GM18951 (cell line): Measurements from ENCODE around the gene SLC16A4.
"Not testable (repeated sequence)": the region's sequence is repeated elsewhere in the genome, so short reads cannot be mapped to it uniquely, and the experiment has no call there.

Experiments used
- POLR2A ChIP-seq: IDR thresholded peaks from 4 replicates; pipeline ENCODE4 v1.6.1; 2011; ENCODE audit warnings: mild to moderate bottlenecking; ENCODE audit not compliant: insufficient read length, insufficient read depth; ENCODE audit errors: extremely low read depth
- in situ Hi-C: fragments of 300-500 bp; cut with MboI; formaldehyde crosslinking; loops from one replicate; pipeline ENCODE4 v1.12.0; 2022; ENCODE audit warnings: low sequenced_read_pairs, mixed read lengths, inconsistent platforms; ENCODE audit not compliant: unreplicated experiment

SLC16A4 gene

DNA sequence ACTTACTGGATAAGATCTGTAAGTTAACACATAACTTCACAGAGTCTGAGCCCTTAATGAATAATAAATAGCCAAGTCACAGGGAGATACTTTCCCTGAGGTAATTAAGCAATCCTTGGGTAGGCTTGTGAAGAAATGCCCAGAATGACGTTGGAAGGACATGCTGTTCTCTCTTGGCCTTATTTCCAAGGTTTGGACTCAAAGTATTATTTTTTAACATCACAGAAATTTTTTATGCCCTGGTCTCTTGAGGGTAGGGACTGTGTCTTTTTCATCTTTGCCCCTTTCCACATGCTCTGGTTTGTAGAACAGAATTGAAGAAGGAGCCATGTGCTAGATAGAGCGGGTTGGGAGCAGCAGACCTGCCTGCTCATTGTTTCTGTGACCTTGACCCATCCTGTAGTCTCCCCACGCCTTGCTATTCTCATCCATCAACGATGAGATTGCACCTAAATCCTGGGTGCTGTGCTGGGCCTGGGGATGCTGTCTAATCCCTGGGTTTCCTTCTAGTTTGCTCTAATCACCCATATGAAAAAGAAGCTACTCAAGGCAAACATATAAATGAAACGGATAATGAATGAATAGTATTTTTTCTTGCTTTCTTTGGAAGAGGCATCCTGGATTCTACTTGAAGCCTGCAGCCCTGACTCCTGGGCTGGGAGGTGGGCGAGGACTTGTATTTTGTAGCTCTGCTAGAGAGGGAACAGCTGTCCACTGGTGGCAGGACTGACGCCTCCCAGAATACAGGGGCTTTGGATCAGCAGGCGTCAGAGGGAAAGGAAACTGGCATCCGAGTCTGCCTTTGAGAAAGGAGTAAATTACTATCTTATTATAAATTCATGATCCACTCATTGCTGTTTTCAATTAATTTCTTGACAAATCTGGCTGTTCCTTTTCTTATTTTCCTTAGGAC, 34.1 kb upstream of the SLC16A4 start:
- in situ Hi-C loops, result no loop called here
- no peak for TF ChIP-seq POLR2A

DNA sequence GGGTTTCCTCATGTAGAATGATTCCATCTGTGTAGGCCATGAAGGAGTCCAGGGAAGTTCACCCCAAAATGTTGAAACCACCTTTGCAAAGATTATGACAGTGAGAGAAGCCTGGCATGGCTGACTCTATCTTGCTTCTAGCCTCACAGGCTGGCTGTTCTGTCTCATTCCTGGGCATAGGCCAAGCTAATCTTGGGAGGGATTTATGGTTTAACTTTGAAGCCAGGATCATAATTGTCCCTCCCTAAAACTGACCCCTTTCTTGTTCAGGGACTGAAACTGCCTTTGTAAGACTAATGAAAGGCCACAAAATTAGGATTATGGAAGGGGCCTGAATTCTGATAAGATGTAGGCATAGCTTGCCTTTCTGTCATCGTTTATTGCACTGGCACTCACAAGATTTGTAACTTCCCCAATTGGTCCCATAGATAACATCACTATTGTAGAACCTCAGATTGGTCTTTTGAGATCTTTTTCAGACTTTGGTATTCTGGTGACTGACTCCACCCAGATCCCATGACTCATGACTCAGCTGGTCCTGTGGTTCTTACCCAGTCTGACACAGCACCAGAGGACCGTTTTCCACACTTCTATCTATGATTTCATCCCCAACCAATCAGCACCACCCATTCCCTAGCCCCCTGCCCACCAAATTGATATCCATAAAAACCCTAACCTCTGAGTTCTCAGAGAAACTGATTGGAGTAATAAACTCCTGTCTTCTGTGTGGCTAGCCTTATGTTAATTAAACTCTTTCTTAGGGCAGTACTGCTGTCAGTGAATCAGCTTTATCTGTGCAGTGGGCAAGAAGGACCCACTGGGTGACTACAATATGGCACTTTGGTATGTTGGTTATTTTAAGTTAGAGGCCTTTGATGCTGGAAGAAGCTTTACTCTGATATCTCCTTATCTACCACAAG, 30.3 kb upstream of the SLC16A4 start:
- no peak for TF ChIP-seq POLR2A
- in situ Hi-C loops, result no loop called here

DNA sequence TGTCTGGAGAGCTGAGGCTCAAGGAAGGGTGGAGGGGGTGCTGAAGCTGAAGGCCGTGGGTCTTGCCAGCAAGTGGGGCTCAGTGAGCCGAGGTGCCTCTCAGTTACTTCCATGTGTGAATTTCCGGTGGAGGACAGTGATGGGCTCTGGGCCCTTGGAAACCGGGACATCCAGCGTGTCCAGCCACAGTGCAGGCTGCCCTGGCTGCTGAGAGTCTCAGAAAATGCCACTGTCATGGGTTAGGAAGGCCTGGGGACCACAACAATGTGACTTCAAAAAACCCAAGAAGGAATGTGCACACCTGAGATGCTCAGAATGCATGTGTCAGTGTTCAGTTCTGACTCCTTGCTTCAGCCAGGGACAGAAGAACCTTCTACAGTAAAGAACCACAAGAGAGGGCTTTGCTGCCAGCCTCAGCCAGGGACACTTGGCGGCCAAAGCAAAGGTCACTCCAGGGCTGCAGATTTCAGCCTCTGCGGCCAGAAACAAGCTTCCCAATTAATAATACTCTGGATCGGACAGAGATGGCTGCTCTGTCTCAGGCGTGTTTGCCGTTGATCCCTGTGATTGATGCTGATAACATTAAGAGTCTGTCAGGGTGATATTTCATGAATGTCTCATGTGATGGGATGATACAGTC, 29.3 kb upstream of the SLC16A4 start:
- in situ Hi-C loops, result no loop called here
- no peak for TF ChIP-seq POLR2A

DNA sequence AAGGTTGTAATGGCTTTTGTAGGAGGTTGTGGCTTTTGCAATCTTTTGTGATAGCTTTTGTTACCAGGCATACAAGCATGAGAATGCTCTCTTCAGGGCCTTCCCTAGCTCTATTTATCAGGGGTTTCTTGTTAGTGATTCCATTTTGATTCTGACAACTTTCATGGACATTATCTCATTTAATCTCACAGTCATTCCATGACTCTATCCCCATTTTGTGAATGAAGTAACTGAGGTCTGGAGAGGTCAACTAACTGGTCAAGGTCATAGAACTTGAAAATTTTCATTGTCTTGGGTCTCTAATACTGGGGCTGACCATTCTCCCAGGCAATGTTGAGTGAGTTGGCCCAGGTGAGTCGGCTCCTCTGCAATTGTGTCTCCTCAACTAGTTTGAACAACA, 27.9 kb upstream of the SLC16A4 start:
- no peak for TF ChIP-seq POLR2A
- in situ Hi-C loops, result no loop called here

DNA sequence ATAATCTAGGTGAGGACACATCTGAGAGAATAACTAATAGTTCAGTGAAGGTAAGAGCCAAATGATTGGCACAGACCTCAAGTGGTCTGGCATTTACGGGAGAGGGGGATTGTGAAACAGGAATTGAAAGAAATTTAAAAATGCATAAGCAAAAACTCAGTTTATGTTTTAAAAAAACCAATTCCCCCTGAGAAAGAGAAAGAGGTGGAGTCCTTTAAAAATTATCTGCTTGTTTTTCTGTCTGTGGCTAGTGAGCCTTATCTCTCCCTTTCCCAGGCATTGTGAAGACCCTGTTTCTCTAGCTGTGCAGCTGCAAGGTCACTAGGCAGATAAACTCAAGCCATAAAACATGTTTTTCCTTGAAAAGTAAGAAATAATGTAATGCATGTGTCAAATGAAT, 22.2 kb upstream of the SLC16A4 start:
- in situ Hi-C loops, result not testable (repeated sequence)

DNA sequence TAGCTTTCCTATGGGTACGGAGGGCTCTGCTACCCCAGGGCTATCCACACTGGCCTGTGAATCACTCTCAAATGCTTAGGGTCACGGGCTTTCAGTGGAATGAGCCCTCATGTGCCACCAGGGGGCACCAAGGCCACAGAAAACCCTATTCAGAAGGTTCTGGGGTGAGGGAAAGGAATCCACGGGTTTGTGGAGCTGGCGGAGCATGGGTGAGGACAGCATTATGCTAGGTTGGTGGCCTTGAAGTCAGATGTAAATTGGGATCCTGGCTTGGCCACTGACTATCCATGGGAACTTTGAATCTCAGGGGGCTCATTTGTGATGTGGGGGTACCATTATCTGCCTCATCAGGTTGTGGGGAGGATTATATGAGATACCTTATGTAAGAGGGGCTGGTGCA, 21.8 kb upstream of the SLC16A4 start:
- no peak for TF ChIP-seq POLR2A
- in situ Hi-C loops, result no loop called here

DNA sequence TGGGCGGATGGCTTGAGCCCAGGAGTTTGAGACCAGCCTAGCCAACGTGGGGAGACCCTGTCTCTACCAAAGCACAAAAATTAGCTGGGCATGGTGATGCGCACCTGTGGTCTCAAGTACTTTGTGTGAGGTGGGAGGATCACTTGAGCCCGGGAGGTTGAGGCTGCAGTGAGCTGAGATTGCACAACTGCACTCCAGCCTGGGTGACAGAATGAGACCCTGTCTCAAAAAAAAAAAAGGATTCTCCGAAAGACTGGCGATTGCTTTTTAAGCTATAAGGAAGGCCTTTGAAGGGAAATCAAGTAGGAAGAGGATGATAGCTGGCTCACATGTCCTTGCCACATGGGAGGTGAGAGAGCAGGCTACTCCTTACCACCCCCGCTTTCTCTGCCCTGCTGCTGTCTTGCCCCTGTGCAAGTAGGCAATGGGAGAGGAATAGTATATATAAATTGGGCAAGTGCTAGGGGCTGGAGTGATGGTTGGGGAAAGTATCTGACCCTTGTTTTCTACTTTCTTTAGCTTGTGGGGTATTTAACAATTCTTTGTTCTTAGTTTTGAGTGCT, 20.4 kb upstream of the SLC16A4 start:
- no peak for TF ChIP-seq POLR2A
- in situ Hi-C loops, result no loop called here

DNA sequence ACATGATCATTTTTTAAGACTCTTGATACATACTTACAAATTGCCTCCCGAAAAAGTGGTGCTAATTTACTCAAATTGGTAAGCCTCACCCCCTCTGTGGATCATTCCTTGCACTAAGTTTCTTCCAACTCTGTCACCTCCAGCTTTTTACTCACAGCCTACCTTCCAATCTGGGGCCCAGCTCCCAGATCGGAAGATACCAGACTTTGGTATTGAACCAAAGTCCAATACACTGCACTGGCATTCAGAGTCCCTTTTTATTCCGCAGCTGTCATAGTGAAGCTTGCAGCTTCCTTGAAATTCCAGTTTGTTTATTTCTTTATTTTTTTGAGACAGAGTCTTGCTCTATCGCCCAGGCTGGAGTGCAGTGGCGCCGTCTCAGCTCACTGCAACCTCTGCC, 18.5 kb upstream of the SLC16A4 start:
- TF ChIP-seq POLR2A, result no peak
- in situ Hi-C loops, result no loop called here

DNA sequence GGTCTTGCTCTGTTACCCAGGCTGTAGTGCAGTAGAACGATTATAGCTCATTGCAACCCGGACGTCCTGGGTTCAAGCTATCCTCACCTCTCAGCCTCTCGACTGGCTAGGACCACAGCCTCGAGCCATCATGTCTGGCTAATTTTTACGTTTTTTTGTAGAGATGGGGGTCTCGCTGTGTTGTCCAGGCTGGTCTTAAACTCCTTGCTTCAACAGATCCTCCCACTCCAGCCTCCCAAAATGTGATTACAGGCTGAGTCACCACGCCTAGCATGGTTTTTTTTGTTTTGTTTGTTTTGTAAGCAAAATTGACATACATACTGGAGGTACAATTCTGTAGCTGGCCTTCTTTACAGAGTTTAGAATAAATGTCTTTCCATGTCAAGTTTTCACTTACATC, 17.7 kb upstream of the SLC16A4 start:
- TF ChIP-seq POLR2A, result no peak
- in situ Hi-C loops, result no loop called here

DNA sequence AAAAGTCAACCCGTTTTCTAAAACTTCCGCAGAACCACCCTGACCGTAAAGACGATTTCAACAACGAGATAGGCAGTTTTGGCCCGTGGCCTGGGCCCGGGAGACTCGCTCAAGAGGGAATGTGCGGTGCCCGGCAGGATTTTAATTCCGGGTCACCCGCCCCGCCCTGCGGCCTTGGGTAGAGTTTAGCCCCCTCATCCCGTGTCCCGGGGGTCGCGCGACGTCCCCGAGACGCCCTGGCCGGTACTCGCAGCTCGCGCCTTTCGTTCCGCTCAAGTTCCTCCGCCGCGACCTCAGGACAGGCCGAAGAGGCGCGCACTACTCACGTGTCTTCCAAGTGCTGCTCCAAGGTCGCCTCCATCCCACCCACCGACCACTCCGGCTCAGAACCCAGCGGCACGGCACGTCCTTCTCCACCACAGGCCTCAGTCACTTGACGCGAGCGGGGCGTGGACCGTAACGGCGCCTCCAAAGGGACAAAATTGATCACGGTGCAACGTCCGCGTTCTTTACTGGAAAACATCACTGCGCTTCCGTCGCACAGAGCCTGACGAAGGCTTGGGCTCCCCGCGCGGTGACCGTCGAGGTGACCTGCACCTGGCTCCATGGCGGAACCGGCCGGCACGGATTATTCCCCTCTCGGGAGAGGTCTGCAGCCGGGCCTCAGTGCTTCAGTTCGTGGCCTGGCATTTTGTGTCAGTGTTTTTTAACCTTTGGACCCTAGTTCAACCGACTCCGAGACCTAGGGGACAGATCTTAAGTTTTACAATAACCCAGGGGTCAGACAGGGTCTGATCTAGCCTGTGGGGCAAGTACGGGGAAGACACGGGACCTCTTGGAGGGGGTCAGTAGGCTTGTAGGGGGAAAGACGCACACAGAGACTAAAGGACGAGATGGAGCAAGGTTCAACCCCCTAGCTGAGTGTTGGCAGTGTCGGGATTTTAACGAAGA, 16.7 kb upstream of the SLC16A4 start, which contains the start of gene LAMTOR5:
LAMTOR5 (minus strand) TSS at position 435 of the 951 bp plus-strand sequence; CDS start at position 361, 74 bp downstream.
- peak; percentile 86 for TF ChIP-seq POLR2A
- in situ Hi-C loops, result no loop called here

DNA sequence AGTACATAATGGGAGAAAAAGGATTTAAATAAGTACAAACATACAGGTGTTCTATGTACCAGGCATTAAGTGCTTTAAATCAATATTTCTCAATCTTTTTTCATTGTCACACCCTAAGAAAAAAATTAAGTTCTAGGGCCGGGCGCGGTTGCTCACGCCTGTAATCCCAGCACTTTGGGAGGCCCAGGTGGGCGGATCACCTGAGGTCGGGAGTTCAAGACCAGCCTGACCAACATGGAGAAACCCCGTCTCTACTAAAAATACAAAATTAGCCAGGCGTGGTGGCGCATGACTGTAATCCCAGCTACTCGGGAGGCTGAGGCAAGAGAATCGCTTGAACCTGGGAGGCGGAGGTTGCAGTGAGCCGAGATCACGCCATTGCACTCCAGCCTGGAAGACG, 15.6 kb upstream of the SLC16A4 start:
- in situ Hi-C loops, result not testable (repeated sequence)

DNA sequence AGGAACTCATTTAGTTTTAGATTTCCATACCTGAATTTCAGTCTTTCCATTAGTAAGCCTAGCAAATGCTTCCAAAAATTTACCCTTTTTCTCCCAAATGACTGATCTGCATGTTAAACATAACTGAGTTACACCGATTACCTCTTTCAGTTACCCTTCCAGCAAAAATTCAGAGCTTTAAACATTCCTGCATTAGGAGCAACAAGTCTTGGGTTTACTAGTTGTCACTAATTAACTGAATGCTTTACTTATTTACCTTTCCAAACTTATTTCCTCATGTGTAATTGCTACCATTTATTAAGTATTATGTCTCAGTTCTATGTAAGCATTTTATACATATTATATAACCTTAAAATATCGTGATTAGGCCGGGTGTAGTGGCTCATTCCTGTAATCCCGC, 13.6 kb upstream of the SLC16A4 start:
- in situ Hi-C loops, result no loop called here
- TF ChIP-seq POLR2A, result no peak
